GM12873 (cell line): ENCODE measurements around the gene GBP4.

Source experiments
- CTCF ChIP-seq: IDR thresholded peaks from 2 replicates; pipeline ENCODE4 v1.5.1; 2012; ENCODE audit warnings: low read depth, mild to moderate bottlenecking, moderate library complexity, low read length, control low read depth; ENCODE audit not compliant: insufficient read depth; ENCODE audit errors: missing control alignments

GBP4 gene

GRCh38 chr1:89198491-89199072 is at the start of gene GBP4:
Gene GBP4 (minus strand): TSS chr1:89198942. CDS start chr1:89198834, 108 bp downstream.
- TF ChIP-seq CTCF: no peak

- TF ChIP-seq CTCF: no peak
Observed at GRCh38 chr1:89243046-89243445, 44.3 kb upstream of the GBP4 start.

- no peak for TF ChIP-seq CTCF
Observed at GRCh38 chr1:89221341-89221740, 22.6 kb upstream of the GBP4 start.

- TF ChIP-seq CTCF: no peak
Observed at GRCh38 chr1:89213347-89213746, 14.6 kb upstream of the GBP4 start.

- TF ChIP-seq CTCF: no peak
Observed at GRCh38 chr1:89211035-89211634, 12.4 kb upstream of the GBP4 start.

GRCh38 chr1:89206373-89206772 is 7.6 kb upstream of the GBP4 start:
- no peak for TF ChIP-seq CTCF

GRCh38 chr1:89203166-89203565 is 4.4 kb upstream of the GBP4 start:
- no peak for TF ChIP-seq CTCF
